Endothelial cell of umbilical vein (primary cell): Measurements from ENCODE around the gene MAPK9.

Experiments used
- FOS ChIP-seq: IDR thresholded peaks from 2 replicates; pipeline ENCODE4 v1.6.1; 2011; ENCODE audit warnings: mild to moderate bottlenecking, low read length, moderate library complexity, borderline replicate concordance; ENCODE audit not compliant: insufficient read depth
- TF ChIP-seq, protein P1 (sequence below), 2 donors: IDR thresholded peaks; 1 replicate in 1 of 2; 2 replicates in 1 of 2; pipeline ENCODE4 v1.5.1; 2011; ENCODE audit warnings: low read length in 2 of 2, mild to moderate bottlenecking in 2 of 2, moderate library complexity in 2 of 2, control low read depth in 1 of 2, inconsistent platforms in 1 of 2, low read depth in 1 of 2; ENCODE audit not compliant: insufficient read depth in 1 of 2; ENCODE audit errors: extremely low read depth in 1 of 2

DNA sequence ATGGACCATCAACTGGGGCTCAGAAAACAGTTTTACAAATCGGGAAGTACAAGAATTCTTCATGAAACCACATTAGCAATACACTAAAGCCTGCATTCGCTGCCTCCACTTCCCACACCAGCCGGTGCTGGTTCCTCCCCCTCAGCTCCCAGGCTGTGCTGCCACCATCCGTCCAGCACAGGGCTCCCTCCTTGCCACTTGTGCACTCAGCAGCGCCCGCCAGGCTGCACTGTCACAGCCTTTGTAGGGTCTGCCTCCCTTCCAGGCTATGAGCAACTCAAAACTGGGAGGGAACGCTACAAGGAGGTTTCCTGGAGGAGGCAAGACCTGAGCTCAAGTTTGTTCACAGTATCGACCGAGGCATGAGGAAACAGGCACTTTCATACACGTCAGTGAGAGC is 7.7 kb downstream of the MAPK9 start:
- TF ChIP-seq, protein P1, sequence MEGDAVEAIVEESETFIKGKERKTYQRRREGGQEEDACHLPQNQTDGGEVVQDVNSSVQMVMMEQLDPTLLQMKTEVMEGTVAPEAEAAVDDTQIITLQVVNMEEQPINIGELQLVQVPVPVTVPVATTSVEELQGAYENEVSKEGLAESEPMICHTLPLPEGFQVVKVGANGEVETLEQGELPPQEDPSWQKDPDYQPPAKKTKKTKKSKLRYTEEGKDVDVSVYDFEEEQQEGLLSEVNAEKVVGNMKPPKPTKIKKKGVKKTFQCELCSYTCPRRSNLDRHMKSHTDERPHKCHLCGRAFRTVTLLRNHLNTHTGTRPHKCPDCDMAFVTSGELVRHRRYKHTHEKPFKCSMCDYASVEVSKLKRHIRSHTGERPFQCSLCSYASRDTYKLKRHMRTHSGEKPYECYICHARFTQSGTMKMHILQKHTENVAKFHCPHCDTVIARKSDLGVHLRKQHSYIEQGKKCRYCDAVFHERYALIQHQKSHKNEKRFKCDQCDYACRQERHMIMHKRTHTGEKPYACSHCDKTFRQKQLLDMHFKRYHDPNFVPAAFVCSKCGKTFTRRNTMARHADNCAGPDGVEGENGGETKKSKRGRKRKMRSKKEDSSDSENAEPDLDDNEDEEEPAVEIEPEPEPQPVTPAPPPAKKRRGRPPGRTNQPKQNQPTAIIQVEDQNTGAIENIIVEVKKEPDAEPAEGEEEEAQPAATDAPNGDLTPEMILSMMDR (IDR thresholded peaks at IDR 0.05; ENCODE audit: extremely low read depth in 1 of 2, insufficient read depth in 1 of 2, low read depth in 1 of 2, low read length in 2 of 2), result no peak
- TF ChIP-seq FOS, result no peak
